OCI-LY1 (cell line): ENCODE data around the gene DBNL.
"Not testable (repeated sequence)": the region's sequence is repeated elsewhere in the genome, so short reads cannot be mapped to it uniquely, and the experiment has no call there.

Source experiments
- H2AFZ ChIP-seq: fragments of 200-600 bp; sonication (generic), shearing (Covaris generic); 2 replicates; pipeline ENCODE4 v1.6.0; 2014; ENCODE audit warnings: antibody characterized with exemption, mild to moderate bottlenecking, low read length
- H3F3A ChIP-seq: fragments of 200-600 bp; sonication (generic), shearing (Covaris generic); 2 replicates; pipeline ENCODE4 v1.6.0; 2014; ENCODE audit warnings: mild to moderate bottlenecking, antibody characterized with exemption, low read length, moderate library complexity; ENCODE audit not compliant: insufficient read depth
- H3K27ac ChIP-seq: fragments of 200-600 bp; sonication (generic); 2 replicates; pipeline ENCODE4 v1.5.1; 2014; ENCODE audit warnings: low read length, mixed run types, mild to moderate bottlenecking, low read depth; ENCODE audit not compliant: poor library complexity, severe bottlenecking
- H3K27me3 ChIP-seq: fragments of 200-600 bp; sonication (generic); 2 replicates; pipeline ENCODE4 v1.6.0; 2014; ENCODE audit warnings: antibody characterized with exemption, mild to moderate bottlenecking, low read length, moderate library complexity; ENCODE audit not compliant: insufficient read depth
- H3K36me3 ChIP-seq: fragments of 200-600 bp; sonication (generic); 2 replicates; pipeline ENCODE4 v1.6.1; 2014; ENCODE audit warnings: mild to moderate bottlenecking, antibody characterized with exemption, low read length, moderate library complexity, mixed read lengths; ENCODE audit not compliant: insufficient read depth
- H3K4me1 ChIP-seq: fragments of 200-600 bp; sonication (generic); 2 replicates; pipeline ENCODE4 v1.5.1; 2014; ENCODE audit warnings: mild to moderate bottlenecking, low read length, moderate library complexity; ENCODE audit not compliant: insufficient read depth, severe bottlenecking
- H3K4me2 ChIP-seq: fragments of 200-600 bp; sonication (generic), shearing (Covaris generic); 2 replicates; pipeline ENCODE4 v1.6.1; 2014; ENCODE audit warnings: low read length
- H3K4me3 ChIP-seq: fragments of 200-600 bp; sonication (generic); 2 replicates; pipeline ENCODE4 v1.5.1; 2014; ENCODE audit warnings: low read length, low read depth, mild to moderate bottlenecking, mixed read lengths; ENCODE audit not compliant: poor library complexity, severe bottlenecking
- H3K79me2 ChIP-seq: fragments of 200-600 bp; shearing (Covaris generic); 2 replicates; pipeline ENCODE4 v1.6.1; 2016; ENCODE audit warnings: mixed run types, low read length, mixed read lengths; ENCODE audit not compliant: insufficient read depth
- H3K9ac ChIP-seq: fragments of 200-600 bp; sonication (generic), shearing (Covaris generic); 2 replicates; pipeline ENCODE4 v1.6.1; 2014; ENCODE audit warnings: mild to moderate bottlenecking, low read length, mixed read lengths
- H3K9me2 ChIP-seq: fragments of 200-600 bp; sonication (generic), shearing (Covaris generic); 2 replicates; pipeline ENCODE4 v1.6.1; 2014; ENCODE audit warnings: low read depth, mild to moderate bottlenecking, low read length, mixed read lengths
- H3K9me3 ChIP-seq: fragments of 200-600 bp; shearing (Covaris generic); 2 replicates; pipeline ENCODE4 v1.6.1; 2014; ENCODE audit warnings: low read length, mixed read lengths
- H4K20me1 ChIP-seq: fragments of 200-600 bp; sonication (generic), shearing (Covaris generic); 2 replicates; pipeline ENCODE4 v1.6.0; 2016; ENCODE audit warnings: mild to moderate bottlenecking, low read length; ENCODE audit not compliant: insufficient read depth
- CTCF ChIP-seq: fragments of 200-600 bp; sonication (generic), shearing (Covaris generic); IDR thresholded peaks from 2 replicates; pipeline ENCODE4 v1.5.1; 2017; ENCODE audit warnings: mild to moderate bottlenecking, antibody characterized with exemption, low read length, moderate library complexity, mixed read lengths
- EZH2 ChIP-seq: fragments of 200-600 bp; sonication (generic), shearing (Covaris generic); IDR thresholded peaks from 2 replicates; pipeline ENCODE4 v1.8.0; 2017; ENCODE audit warnings: borderline replicate concordance, mixed run types, mild to moderate bottlenecking, antibody characterized with exemption, low read length, moderate library complexity, mixed read lengths

DBNL gene

GRCh38 chr7:44040493-44040891 lies 4.0 kb upstream of the DBNL start:
- TF ChIP-seq CTCF = peak; percentile 27; the same call in 1 of the 2 replicates
- Histone ChIP-seq H3K9ac (peak overlapping the region; percentile 63; the same call in 1 of the 2 replicates), H3K4me3 (peak overlapping the region; percentile 58), H3K4me2 (peak overlapping the region; percentile 74), H3K4me1 (peaks cover 19% of the 10 kb centered on the region), H3K27ac (peak overlapping the region; percentile 60)
- H3K36me3 ChIP-seq, H3K9me2 ChIP-seq, H3K79me2 ChIP-seq, H3K9me3 ChIP-seq, H3F3A ChIP-seq, H2AFZ ChIP-seq, H3K27me3 ChIP-seq, H4K20me1 ChIP-seq: not testable (repeated sequence)

GRCh38 chr7:44042221-44042620 lies 2.3 kb upstream of the DBNL start:
- Histone ChIP-seq H3K27me3 (no peaks in the 10 kb centered on the region), H3F3A (peaks cover 6% of the 10 kb centered on the region), H3K9me3 (no peaks in the 10 kb centered on the region), H3K9me2 (no peaks in the 10 kb centered on the region), H3K4me3 (no peak overlapping the region), H2AFZ (no peak overlapping the region), H3K79me2 (peaks cover 26% of the 10 kb centered on the region), H3K4me2 (no peak overlapping the region), H3K9ac (no peak overlapping the region), H3K4me1 (peaks cover 37% of the 10 kb centered on the region), H3K36me3 (peaks cover 10% of the 10 kb centered on the region; the same call in 1 of the 2 replicates), H3K27ac (no peak overlapping the region), H4K20me1 (no peaks in the 10 kb centered on the region)
- TF ChIP-seq EZH2 = no peak
- TF ChIP-seq CTCF = no peak

- Histone ChIP-seq H3K9me2 (no peaks in the 10 kb centered on the region), H3F3A (peaks cover 6% of the 10 kb centered on the region), H3K4me1 (peaks cover 42% of the 10 kb centered on the region), H3K9me3 (no peaks in the 10 kb centered on the region), H3K79me2 (peaks cover 38% of the 10 kb centered on the region), H3K27ac (peak overlapping the region; percentile 59), H3K4me2 (peak overlapping the region; percentile 92), H4K20me1 (no peaks in the 10 kb centered on the region), H3K4me3 (peak overlapping the region; percentile 89), H3K27me3 (no peaks in the 10 kb centered on the region), H2AFZ (no peak overlapping the region), H3K9ac (peak overlapping the region; percentile 93), H3K36me3 (peaks cover 14% of the 10 kb centered on the region; the same call in 1 of the 2 replicates)
- TF ChIP-seq EZH2 = no peak
- TF ChIP-seq CTCF = no peak
These were observed 600 bp upstream of the DBNL start for GRCh38 chr7:44043902-44044301.
